Smooth muscle cell (in vitro differentiated cells): ENCODE results near the gene MUC5B. TPM values are rescaled to one million over a fixed set of nuclear protein-coding genes. Genes with fewer than 3 reads are reported as not detected.

Experiments used
- DNase-seq: peaks from one replicate; lab custom pipeline; 2025; ENCODE audit not compliant: unreplicated experiment; lab: John Stamatoyannopoulos, UW
- H2AFZ ChIP-seq: fragments of 200-600 bp; sonication (generic); 2 replicates; pipeline ENCODE4 v1.6.0; 2016; ENCODE audit warnings: antibody characterized with exemption, low read depth, mild to moderate bottlenecking
- H3F3A ChIP-seq: fragments of 200-600 bp; sonication (generic); 2 replicates; pipeline ENCODE4 v1.6.0; 2017; ENCODE audit warnings: antibody characterized with exemption, low read depth
- H3K27ac ChIP-seq: fragments of 200-600 bp; sonication (generic); 2 replicates; pipeline ENCODE4 v1.5.1; 2016; ENCODE audit warnings: low read depth, mild to moderate bottlenecking
- H3K27me3 ChIP-seq: fragments of 200-600 bp; sonication (generic); 2 replicates; pipeline ENCODE4 v1.6.1; 2016; ENCODE audit warnings: low read depth, mild to moderate bottlenecking
- H3K36me3 ChIP-seq: fragments of 200-600 bp; sonication (generic); 2 replicates; pipeline ENCODE4 v1.5.1; 2016; ENCODE audit warnings: low read depth
- H3K4me1 ChIP-seq: fragments of 200-600 bp; sonication (generic); 2 replicates; pipeline ENCODE4 v1.5.1; 2016; ENCODE audit warnings: low read depth
- H3K4me2 ChIP-seq: fragments of 200-600 bp; sonication (generic); 2 replicates; pipeline ENCODE4 v1.6.0; 2016; ENCODE audit warnings: mild to moderate bottlenecking
- H3K4me3 ChIP-seq: fragments of 200-600 bp; sonication (generic); 2 replicates; pipeline ENCODE4 v1.5.1; 2016; ENCODE audit warnings: mild to moderate bottlenecking
- H3K79me2 ChIP-seq: fragments of 200-600 bp; sonication (generic); 2 replicates; pipeline ENCODE4 v1.6.0; 2016; ENCODE audit warnings: low read depth, mild to moderate bottlenecking
- H3K9ac ChIP-seq: fragments of 200-600 bp; sonication (generic); 2 replicates; pipeline ENCODE4 v1.6.0; 2016; ENCODE audit warnings: low read depth
- H3K9me3 ChIP-seq: fragments of 200-600 bp; sonication (generic); replicated peaks from 2 replicates; pipeline ENCODE4 v1.5.1; 2016; ENCODE audit warnings: low read depth
- H4K20me1 ChIP-seq: fragments of 200-600 bp; sonication (generic); 2 replicates; pipeline ENCODE4 v1.6.0; 2016; ENCODE audit warnings: low read depth
- WGBS: methylation state at CpG from one replicate; pipeline ENCODE4 v1.1.7; 2016; ENCODE audit warnings: low lambda C conversion rate; 5-methylcytosine and 5-hydroxymethylcytosine counted together
- polyA plus RNA-seq: library from polyadenylated mRNA; unstranded; fragments of >200 nt; fragmentation: Nextera tagmentation; extraction: Ambion mirVana; gene quantifications from 2 replicates; pipeline ENCODE4 v1.2.1, GENCODE V29; 2016
- total RNA-seq: library from RNA; depleted of rRNA; stranded (reverse); fragments of >200 nt; gene quantifications from 2 replicates; pipeline ENCODE4 v1.2.3, GENCODE V29; 2014
- TF ChIP-seq, protein P1 (sequence below): fragments of 200-600 bp; sonication (generic); IDR thresholded peaks from 2 replicates; pipeline ENCODE4 v1.5.1; 2017; ENCODE audit warnings: borderline replicate concordance, mild to moderate bottlenecking, antibody characterized with exemption; ENCODE audit not compliant: insufficient read depth, poor library complexity, severe bottlenecking

Gene MUC5B
- total and polyA plus RNA-seq, 2 experiments from 2014 or later = not detected

DNA sequence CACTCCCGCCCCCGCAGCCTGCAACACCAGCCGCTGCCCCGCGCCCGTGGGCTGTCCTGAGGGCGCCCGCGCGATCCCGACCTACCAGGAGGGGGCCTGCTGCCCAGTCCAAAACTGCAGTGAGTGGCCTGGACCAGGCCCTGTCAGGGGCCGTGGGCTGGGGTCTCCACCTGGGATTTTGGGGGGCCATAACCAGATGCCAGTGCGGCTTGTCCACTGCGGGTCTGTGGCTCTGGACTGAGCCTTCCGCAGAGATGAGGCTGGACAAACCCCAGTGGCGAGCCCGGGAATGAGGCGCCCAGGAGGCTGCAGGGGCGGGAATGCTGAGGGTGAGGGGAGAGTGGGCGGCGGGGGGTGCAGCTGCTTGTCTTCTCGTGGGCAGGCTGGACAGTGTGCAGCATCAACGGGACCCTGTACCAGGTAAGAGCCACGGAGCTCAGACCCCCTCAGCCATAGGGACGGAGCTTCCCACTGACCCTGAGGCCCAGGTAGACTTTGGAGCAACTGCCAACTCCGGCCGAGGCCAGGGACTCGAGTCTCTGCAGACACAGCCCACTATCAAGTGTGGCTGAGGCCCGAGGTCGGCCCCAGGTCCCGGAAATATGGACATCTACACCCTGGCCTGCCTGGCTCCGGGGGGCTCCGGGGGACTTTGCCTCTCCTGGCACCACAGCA, 24.8 kb upstream of the MUC5B start:
- Histone ChIP-seq H3F3A (no peaks in the 10 kb centered on the region), H3K4me2 (no peak overlapping the region), H4K20me1 (no peaks in the 10 kb centered on the region), H3K36me3 (no peaks in the 10 kb centered on the region), H3K9me3 (no peaks in the 10 kb centered on the region), H3K27ac (no peak overlapping the region), H3K27me3 (no peaks in the 10 kb centered on the region), H3K4me1 (no peaks in the 10 kb centered on the region), H2AFZ (no peak overlapping the region), H3K79me2 (no peaks in the 10 kb centered on the region), H3K4me3 (no peak overlapping the region), H3K9ac (no peak overlapping the region)
- TF ChIP-seq, protein P1, sequence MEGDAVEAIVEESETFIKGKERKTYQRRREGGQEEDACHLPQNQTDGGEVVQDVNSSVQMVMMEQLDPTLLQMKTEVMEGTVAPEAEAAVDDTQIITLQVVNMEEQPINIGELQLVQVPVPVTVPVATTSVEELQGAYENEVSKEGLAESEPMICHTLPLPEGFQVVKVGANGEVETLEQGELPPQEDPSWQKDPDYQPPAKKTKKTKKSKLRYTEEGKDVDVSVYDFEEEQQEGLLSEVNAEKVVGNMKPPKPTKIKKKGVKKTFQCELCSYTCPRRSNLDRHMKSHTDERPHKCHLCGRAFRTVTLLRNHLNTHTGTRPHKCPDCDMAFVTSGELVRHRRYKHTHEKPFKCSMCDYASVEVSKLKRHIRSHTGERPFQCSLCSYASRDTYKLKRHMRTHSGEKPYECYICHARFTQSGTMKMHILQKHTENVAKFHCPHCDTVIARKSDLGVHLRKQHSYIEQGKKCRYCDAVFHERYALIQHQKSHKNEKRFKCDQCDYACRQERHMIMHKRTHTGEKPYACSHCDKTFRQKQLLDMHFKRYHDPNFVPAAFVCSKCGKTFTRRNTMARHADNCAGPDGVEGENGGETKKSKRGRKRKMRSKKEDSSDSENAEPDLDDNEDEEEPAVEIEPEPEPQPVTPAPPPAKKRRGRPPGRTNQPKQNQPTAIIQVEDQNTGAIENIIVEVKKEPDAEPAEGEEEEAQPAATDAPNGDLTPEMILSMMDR = no peak
- WGBS = 83% methylated on average over 32 of the region's 33 CpGs
- no peak for DNase-seq

DNA sequence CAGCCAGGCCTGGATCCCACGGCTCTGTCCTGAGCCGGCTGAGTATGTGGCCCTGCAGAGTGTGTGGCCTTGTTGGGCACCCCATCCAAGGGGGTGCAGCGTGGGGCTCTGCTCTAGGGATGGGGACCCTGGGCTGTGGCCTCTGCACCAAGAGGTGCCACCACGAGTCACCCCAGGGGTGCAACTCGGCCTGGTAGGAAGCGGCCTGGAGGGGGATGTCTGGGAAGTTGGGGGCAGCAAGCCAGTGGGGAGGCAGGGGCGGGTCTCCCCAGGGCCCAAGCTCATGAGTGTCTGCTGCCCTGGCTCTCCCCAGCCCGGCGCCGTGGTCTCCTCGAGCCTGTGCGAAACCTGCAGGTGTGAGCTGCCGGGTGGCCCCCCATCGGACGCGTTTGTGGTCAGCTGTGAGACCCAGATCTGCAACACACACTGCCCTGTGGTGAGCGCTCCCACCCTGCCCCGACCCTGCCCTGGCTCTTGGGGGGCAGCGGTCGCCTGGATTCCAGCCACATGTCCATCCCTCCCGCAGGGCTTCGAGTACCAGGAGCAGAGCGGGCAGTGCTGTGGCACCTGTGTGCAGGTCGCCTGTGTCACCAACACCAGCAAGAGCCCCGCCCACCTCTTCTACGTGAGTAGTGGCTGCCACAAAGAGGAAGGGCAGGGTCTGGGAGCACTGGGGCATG, 24.2 kb upstream of the MUC5B start:
- Histone ChIP-seq H3K9ac (no peak overlapping the region), H3K36me3 (no peaks in the 10 kb centered on the region), H3K4me2 (no peak overlapping the region), H3K4me1 (no peaks in the 10 kb centered on the region), H4K20me1 (no peaks in the 10 kb centered on the region), H2AFZ (no peak overlapping the region), H3K79me2 (no peaks in the 10 kb centered on the region), H3F3A (no peaks in the 10 kb centered on the region), H3K9me3 (no peaks in the 10 kb centered on the region), H3K27ac (no peak overlapping the region), H3K4me3 (no peak overlapping the region), H3K27me3 (no peaks in the 10 kb centered on the region)
- 88% methylated on average over 24 of the region's 26 CpGs for WGBS
- no peak for DNase-seq
- TF ChIP-seq, protein P1 = no peak

DNA sequence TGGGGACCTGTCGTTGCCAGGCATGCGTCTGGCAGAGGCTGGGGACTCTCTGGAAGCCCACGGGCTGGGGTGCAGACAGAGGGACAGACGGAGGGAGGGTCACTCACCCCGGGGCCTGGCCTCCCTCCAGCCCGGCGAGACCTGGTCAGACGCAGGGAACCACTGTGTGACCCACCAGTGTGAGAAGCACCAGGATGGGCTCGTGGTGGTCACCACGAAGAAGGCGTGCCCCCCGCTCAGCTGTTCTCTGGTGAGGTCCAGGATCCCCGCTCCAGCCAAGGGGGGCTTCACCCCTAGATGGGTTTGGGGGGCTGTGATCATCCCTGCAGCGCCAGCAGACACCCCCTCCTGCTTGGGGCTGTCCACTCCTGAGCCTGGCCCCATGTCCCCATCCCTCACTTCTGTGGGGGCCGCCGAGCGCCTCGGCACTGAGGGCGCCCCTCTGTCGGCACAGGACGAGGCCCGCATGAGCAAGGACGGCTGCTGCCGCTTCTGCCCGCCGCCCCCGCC, 23.6 kb upstream of the MUC5B start:
- Histone ChIP-seq H3K36me3 (no peaks in the 10 kb centered on the region), H3K4me3 (no peak overlapping the region), H3K9me3 (no peaks in the 10 kb centered on the region), H3K4me2 (no peak overlapping the region), H3K79me2 (no peaks in the 10 kb centered on the region), H3K4me1 (no peaks in the 10 kb centered on the region), H2AFZ (no peak overlapping the region), H3K27ac (no peak overlapping the region), H3F3A (no peaks in the 10 kb centered on the region), H3K27me3 (no peaks in the 10 kb centered on the region), H4K20me1 (no peaks in the 10 kb centered on the region), H3K9ac (no peak overlapping the region)
- no peak for DNase-seq
- TF ChIP-seq, protein P1 = no peak
- WGBS = 85% methylated on average over 16 of the region's 27 CpGs
